ENCODE data around the gene SLC39A9. TPM values are rescaled to one million over a fixed set of nuclear protein-coding genes. Genes with fewer than 3 reads are reported as not detected.

The SLC39A9 gene
- total RNA-seq, 1 experiment from 2014 or later: 80.2 TPM

GRCh38 chr14:69489495-69489894 lies 91.0 kb downstream of the SLC39A9 start:
- no peaks in the 10 kb centered on the region for H4K20me1 ChIP-seq (ENCODE audit: insufficient read depth)
- TF ChIP-seq ATF3 (IDR thresholded peaks at IDR 0.05) (no peak), TCF7L2 (IDR thresholded peaks at IDR 0.05; ENCODE audit: borderline replicate concordance, extremely low read depth, insufficient read depth, insufficient read length) (no peak), CBX3 (IDR thresholded peaks at IDR 0.05; ENCODE audit: low read depth) (no peak), ELF1 (IDR thresholded peaks at IDR 0.05; ENCODE audit: borderline replicate concordance, low read depth) (no peak), MAX (IDR thresholded peaks at IDR 0.05) (no peak), POLR2AphosphoS5 (IDR thresholded peaks at IDR 0.05; ENCODE audit: low read depth, low read length) (no peak), ZNF274 (IDR thresholded peaks at IDR 0.05; ENCODE audit: low read depth, low read length) (no peak), SRF (IDR thresholded peaks at IDR 0.05; ENCODE audit: low read depth) (no peak), SP1 (IDR thresholded peaks at IDR 0.05; ENCODE audit: low read depth) (no peak), POLR2A (IDR thresholded peaks at IDR 0.05; ENCODE audit: borderline replicate concordance, extremely low read depth, insufficient read depth, insufficient read length) (no peak), SIN3A (IDR thresholded peaks at IDR 0.05; ENCODE audit: low read depth) (no peak), EZH2phosphoT487 (IDR thresholded peaks at IDR 0.05; ENCODE audit: borderline replicate concordance) (no peak), EZH2 (IDR thresholded peaks at IDR 0.05) (no peak), RAD21 (IDR thresholded peaks at IDR 0.05; ENCODE audit: low read depth) (no peak), ZBTB33 (IDR thresholded peaks at IDR 0.05; ENCODE audit: extremely low read depth, insufficient replicate concordance, low read length) (no peak), YY1 (IDR thresholded peaks at IDR 0.05; ENCODE audit: extremely low read depth, insufficient replicate concordance, low read depth, low read length) (no peak), REST (IDR thresholded peaks at IDR 0.05; ENCODE audit: low read depth) (no peak), CTCF (IDR thresholded peaks at IDR 0.05 in 2 of 3, conservative IDR thresholded peaks at IDR 0.05 in 1 of 3; ENCODE audit: borderline replicate concordance in 1 of 3, insufficient read depth in 1 of 3, low read depth in 2 of 3, low read length in 2 of 3) (no peak)
- H3K9ac ChIP-seq (ENCODE audit: low read length): no peak overlapping the region
- H3K27me3 ChIP-seq (ENCODE audit: insufficient read depth, low read length): no peaks in the 10 kb centered on the region
- H3K4me1 ChIP-seq (ENCODE audit: control insufficient read depth in 1 of 2, insufficient read depth in 2 of 2, low read length in 2 of 2): peaks cover 0 to 6% of the 10 kb centered on the region in 2 experiments; a peak in 2 of 4 replicates
- BruUV-seq (replicated peaks): no TSS peak
- no peak overlapping the region for H3K27ac ChIP-seq (ENCODE audit: low read depth, low read length)
- H3K4me3 ChIP-seq (replicated peaks in 1 of 2; ENCODE audit: low read depth in 1 of 2, low read length in 2 of 2): no peak overlapping the region
- no peak overlapping the region for H2AFZ ChIP-seq (ENCODE audit: low read depth, low read length, poor library complexity, severe bottlenecking)
- no peaks in the 10 kb centered on the region for H3K9me2 ChIP-seq (ENCODE audit: insufficient read depth)
- ATAC-seq (no peak), DNase-seq (ENCODE audit: low read depth, low spot score) (no peak)
- RAD21 ChIA-PET (ENCODE audit: low non-redundant PET in 1 of 2, low total read pairs in 2 of 2, uncharacterized antibody in 2 of 2, unreplicated experiment in 2 of 2): interaction anchor here in 1 of 2 experiments (0.7 kb wide), 1 partner anchor 653 kb away, joined by 6 read pairs; no protein-coding TSS in a partner anchor
- CTCF ChIA-PET: interaction anchor here (1.0 kb wide), 1 partner anchor 14 kb away, joined by 4 read pairs; no protein-coding TSS in a partner anchor
- no peak overlapping the region for H3K4me2 ChIP-seq (ENCODE audit: low read length)
- no peaks in the 10 kb centered on the region for H3K9me3 ChIP-seq (ENCODE audit: control insufficient read depth in 1 of 2, insufficient read depth in 1 of 2, low read depth in 1 of 2, low read length in 2 of 2)
- intact Hi-C loops (cut with micrococcal nuclease): no loop called here
- POLR2A ChIA-PET: no interaction called here
- no peaks in the 10 kb centered on the region; a peak in 1 of 4 replicates for H3K36me3 ChIP-seq (ENCODE audit: control insufficient read depth in 1 of 2, insufficient read depth in 2 of 2, low read length in 2 of 2)
- no peaks in the 10 kb centered on the region for H3K79me2 ChIP-seq (ENCODE audit: insufficient read depth, low read length)
